ENCODE measurements around the gene URM1.
"Not testable (repeated sequence)": the region's sequence is repeated elsewhere in the genome, so short reads cannot be mapped to it uniquely, and the experiment has no call there.

The URM1 gene

GRCh38 chr9:128370752-128371629, at the start of gene URM1:
Gene URM1 (plus strand): TSS chr9:128371374. CDS start chr9:128371381, 7 bp downstream.
- peak; percentile 77 for DNase-seq (ENCODE audit: low read depth)

DNA sequence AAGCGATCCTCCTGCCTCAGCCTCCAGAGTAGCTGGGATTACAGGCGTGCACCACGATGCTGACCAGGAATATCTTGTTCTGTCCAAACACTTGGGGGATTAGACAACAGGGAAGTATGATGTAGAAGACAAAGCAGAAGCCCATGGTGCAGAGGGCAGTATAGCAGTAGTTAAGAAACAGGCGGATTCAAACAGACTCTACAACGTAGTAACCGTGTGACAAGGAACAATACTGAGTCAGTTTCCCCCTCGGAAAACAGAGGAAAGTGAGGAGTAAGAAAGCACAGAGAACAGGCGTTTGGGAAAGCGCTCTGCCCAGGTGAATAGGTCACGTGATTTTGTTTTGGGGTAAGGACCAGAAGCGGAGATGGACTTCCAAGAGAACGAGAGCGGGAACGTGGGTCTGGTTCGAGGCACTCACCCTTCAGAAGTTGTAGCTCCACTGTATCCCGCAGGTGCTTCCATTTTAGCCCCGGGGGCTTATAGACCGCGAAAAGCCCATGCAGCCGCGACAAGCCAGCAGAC, 49.2 kb upstream of the URM1 start:
- DNase-seq (ENCODE audit: low read depth), result no peak

- peak; percentile 85 for DNase-seq (ENCODE audit: low read depth)
Observed at GRCh38 chr9:128322404-128323211, 48.6 kb upstream of the URM1 start, which contains the start of the genes COQ4 and TRUB2. Gene COQ4 (plus strand): TSS chr9:128322839. CDS start chr9:128322859, 20 bp downstream. Gene TRUB2 (minus strand): TSS chr9:128322447. CDS start chr9:128322408, 39 bp downstream.

DNA sequence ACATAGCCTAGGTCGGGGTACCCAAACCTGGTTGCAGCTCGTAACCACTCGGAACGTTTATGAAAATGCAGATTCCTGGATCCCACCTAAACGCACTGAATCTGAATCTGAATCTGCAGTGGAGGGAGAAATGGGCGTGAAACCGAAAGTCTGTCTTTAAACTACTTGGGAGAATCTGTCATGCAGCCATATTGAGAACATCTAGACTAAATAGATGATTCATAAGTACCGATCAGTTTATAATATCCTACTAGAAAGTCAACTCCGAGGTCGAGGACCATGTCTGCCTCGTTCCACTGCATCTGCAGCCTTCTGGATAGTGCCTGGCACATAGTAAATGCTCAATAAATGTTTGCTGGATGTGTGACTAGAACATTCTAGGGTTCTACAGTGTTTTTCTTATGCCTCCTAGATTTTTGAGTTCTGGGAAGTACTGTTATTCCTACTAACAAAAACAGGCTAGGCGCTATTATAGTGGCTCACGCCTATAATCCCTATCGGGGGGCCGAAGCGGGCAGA, 47.9 kb upstream of the URM1 start:
- DNase-seq (ENCODE audit: low read depth), result no peak

GRCh38 chr9:128323791-128324190, 47.4 kb upstream of the URM1 start:
- DNase-seq (ENCODE audit: low read depth), result no peak

GRCh38 chr9:128324401-128324800, 46.8 kb upstream of the URM1 start:
- no peak for DNase-seq (ENCODE audit: low read depth)

GRCh38 chr9:128325629-128326028, 45.5 kb upstream of the URM1 start:
- no peak for DNase-seq (ENCODE audit: low read depth)

DNA sequence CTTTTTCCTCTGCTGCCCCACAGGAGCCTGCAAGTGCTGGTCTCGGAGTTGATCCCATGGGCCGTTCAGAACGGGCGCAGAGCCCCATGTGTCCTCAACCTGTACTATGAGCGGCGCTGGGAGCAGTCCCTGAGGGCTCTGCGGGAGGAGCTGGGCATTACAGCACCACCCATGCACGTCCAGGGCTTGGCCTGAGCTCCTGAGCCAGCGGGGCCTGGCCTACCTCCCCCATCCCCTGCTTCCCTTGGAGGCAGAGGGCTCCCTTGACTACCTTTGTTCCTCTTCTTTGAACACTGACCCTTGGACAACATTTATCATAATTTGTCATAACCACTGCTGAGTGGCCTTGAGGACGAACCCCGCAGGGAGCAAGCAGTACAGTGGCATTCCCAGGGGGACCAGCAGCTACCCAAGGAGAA, 37.7 kb upstream of the URM1 start:
- no peak for DNase-seq (ENCODE audit: low read depth)

- DNase-seq (ENCODE audit: low read depth), result no peak
Observed at GRCh38 chr9:128335161-128335560, 36.0 kb upstream of the URM1 start.

GRCh38 chr9:128335914-128336313, 35.3 kb upstream of the URM1 start:
- DNase-seq (ENCODE audit: low read depth), result no peak

DNA sequence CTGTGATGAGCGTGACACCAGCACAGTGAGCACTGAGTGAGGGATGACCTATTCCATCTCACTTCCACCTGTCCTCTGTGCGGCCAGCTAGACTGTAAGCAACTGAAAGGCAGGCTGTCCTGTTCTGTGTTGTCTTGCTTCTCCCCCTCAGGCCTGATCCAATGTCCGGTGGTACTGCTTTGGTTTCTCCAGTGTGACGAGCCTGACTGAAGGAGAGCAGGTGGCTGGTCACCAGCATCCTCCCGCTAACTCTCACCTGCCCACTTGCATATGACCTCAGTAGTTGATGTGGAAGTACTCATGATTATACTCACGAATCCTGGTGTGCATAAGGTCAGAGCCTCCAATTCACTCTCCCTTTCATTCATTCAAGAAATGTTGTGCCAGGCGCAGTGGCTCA, 33.2 kb upstream of the URM1 start:
- no peak for DNase-seq (ENCODE audit: low read depth)

DNA sequence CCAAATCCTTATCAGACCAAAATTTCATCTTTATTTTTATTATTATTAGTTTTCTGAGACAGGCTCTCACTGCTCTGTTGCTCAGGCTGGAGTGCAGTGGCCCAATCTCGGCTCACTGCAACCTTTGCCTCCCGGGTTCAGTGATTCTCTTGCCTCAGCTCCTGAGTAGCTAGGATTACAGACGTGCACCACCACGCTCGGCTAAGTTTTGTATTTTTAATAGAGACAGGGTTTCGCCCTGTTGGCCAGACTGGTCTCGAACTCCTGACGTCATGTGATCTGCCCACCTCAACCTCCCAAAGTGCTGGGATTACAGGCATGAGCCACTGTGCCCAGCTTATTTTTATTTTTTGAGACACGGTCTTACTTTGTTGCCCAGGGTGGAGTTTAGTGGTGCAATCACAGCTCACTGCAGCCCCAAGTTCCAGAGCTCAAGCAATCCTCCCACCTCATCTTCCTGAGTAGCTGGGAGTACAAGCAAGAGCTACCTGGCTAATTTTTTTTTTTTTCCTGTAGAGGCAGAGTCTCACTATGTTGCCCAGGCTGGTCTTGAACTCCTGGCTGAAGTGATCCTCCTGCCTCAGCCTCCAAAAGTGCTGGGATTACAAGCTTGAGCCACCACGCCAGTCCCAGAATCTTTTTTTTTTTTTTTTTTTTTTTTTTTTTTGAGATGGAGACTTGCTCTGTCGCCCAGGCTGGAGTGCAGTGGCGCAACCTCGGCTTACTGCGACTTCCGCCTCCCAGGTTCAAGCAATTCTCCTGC, 32.1 kb upstream of the URM1 start:
- DNase-seq (ENCODE audit: low read depth), result not testable (repeated sequence)

- peak; percentile 58 for DNase-seq (ENCODE audit: low read depth)
Observed at GRCh38 chr9:128339761-128340690, 31.1 kb upstream of the URM1 start, which contains the start of gene SLC27A4. Gene SLC27A4 (plus strand): TSS chr9:128340527. CDS start chr9:128343133, 2,606 bp downstream.

DNA sequence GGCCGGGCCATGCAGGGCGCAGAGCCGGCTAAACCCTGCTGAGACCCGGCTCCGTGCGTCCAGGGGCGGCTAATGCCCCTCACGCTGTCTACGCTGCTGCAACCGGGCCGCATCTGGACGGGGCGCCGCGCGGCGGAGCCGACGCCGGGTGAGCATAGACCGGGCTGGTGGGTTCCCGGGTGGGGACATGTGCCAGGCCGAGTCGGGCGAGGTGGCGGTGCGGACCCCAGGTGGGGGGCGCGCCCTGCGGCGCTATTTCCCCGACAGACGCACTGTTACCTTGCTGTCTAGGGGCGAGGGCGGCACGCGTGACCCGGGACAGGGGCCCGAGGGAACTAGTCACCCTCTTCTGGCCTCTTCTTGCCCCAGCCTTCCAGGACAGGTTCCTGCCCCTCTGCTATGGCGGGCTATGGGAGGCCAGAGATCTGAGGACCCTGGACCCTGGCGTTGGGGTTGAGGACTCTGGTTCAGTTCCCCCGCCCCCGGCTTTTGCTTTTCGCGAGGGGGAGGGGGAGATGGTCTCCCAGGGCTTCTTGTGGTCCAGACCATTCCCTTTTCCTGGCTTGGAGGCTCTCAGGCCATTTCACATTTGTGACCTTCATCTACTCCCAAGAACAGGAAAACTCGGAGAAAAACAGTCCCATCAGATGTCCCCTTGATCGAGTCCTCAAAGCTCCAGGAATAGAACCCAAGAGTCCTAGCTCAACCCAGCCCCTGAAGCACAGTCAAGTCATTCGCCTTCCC, 30.3 kb upstream of the URM1 start:
- DNase-seq (ENCODE audit: low read depth), result no peak

- DNase-seq (ENCODE audit: low read depth), result no peak
Observed at GRCh38 chr9:128341435-128341849, 29.7 kb upstream of the URM1 start.

DNA sequence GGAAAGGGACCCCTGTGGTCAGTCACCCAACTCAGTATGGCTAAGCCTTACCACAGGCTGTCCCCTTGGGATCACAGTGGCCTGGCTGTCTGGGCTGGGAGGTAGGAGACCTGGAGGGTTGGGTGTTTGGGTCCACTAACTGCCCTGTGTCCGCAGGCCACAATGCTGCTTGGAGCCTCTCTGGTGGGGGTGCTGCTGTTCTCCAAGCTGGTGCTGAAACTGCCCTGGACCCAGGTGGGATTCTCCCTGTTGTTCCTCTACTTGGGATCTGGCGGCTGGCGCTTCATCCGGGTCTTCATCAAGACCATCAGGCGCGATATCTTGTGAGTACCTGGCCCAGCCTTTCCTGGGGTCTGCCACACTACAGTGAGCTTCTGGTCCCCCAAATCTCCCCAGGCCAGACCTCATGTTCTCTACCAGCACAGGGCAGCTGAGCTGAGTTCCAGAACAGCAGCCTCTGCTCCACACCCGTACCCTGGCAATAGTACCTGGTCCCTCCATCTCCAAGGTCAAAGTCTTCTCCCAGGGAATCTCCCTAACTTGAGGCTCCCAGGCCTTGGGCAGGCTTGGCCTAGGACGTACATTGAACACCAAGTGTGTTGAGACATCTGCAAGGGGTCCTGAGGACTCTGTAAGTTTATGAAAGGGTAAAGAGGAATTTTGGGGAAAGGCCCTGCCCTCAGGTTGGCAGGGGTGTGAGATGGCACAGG, 28.0 kb upstream of the URM1 start:
- DNase-seq (ENCODE audit: low read depth), result no peak

DNA sequence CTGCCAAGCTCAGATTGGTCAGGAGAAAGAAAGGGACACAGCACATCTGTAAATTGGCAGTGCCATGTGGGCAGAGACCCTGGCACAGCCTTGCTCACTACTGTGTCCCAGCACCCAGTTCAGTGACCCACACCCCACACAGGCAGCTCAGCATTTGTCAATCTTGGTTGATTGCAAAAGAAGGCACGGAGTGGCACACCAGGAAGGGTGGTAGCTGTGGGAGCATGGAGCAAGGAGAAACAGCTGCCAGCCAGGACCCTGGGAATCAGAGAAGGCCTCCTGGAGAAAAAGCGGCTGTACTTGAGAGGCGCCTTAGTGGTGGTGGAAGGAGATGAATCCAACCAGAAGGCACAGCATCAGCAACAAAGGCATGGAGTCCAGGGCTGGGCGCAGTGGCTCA, 27.3 kb upstream of the URM1 start:
- DNase-seq (ENCODE audit: low read depth), result no peak

GRCh38 chr9:128344931-128345605, 26.1 kb upstream of the URM1 start:
- DNase-seq (ENCODE audit: low read depth), result no peak
